Stimulated activated CD8-positive, alpha-beta memory T cell treated with anti-CD3 and anti-CD28 coated beads, Interleukin-12 subunit alpha, Interleukin-12 subunit beta, amount 100 ng/mL, for 24 hours (primary cell): ENCODE measurements around the gene NLGN4X.

Source experiments
- DNase-seq: peaks from one replicate; pipeline ENCODE4 v3.0.0-alpha.2; 2020; ENCODE audit errors: extremely low read depth

NLGN4X gene

DNA sequence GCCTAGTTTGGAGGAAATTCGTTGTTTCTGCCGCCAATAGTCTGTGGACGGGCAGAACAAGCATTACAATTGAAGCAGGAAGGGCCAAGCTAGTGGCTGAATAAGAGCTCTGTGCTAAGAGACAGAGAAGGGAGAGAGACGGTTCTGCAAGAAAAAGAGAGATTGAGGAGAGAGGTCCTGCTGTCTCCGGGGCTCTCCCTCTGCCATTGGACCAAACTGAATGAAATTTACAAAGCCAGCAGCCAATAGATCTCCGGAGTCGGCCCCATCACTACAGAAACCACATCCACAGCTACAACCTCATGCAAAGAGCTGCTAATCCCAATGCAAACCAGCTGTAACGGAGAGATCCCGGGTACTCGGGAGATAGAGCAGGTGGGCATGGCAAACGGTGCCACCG lies at the start of gene NLGN4X:
TSS of gene NLGN4X (minus strand) at position 148 of the 400 bp plus-strand sequence. CDS start 77,401 bp downstream, outside the sequence.
- no peak for DNase-seq

DNA sequence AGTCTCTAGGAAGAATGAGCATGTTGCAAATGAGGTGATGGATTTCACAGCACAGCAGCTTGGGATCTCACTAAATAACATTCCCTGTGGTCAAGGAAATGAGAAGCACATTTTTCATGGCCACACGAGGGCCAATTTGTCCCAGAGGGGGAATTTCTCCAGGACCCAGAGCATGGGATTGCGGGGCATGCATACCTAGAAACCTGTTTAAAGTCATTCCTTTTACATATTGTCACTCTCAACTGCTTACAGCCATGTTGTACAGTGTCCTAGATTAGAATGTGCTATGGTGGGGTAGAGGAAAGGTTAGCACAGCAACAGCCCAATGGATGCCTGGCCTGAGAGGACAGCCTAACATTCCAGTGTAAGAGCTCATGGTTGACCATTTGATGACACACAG lies 37.4 kb upstream of the NLGN4X start:
- DNase-seq = no peak

DNA sequence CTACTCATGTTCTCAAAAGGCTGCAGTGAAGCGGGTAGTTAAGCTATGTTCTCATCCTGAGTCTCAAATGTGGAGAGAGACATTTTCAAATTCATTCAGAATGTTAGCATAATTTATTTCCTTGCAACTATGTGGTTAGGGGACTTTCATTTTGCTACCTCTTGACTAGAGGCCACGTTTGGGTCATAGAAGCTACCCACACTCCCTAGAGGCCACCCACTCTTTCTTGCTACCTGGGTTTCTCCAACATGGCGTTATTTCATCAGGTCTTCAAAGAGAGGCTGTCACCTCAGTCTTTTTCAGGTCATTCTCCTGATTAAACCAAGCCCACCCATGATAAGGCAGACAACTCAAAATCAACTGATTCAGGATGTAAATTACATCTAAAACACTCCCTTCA lies 34.3 kb upstream of the NLGN4X start:
- DNase-seq = no peak

DNA sequence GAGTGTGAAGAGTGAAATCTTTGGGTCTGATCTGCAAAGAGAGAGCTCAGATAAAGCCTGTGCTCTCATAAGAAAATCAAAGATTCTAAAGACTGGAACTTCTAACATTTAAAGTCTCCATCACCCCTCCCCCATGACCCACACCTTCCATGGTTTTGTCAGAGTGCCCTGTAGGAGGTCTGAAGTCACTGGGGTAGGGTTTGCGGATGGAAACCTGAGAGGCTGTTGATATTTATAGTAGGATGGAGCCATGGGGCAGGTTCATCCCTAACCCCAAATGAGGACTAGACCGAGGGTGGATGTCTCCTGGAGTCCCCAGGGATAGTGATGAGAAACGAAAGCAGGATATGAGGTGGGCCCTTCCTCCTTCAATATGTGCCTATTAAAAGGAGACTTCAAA lies 28.4 kb upstream of the NLGN4X start:
- no peak for DNase-seq

DNA sequence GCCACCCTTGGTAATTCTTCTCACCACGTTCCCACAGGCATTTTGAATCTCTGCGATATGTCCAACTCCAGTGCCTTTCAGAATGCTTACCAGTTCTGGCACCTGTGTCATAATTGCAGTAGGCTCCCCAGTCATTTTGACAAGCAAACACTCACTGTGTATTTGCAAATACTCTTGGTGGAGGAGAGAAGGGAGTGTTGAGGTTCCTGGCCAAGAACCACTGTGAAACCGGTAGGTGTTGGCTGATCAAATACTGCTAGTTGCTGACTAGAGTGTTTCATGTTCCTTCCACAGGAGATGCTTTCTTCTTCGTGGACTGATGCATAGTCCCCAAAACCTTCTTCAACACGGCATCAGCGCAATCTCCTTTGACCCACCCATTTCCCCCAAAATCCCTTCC lies 16.0 kb upstream of the NLGN4X start:
- DNase-seq = no peak

DNA sequence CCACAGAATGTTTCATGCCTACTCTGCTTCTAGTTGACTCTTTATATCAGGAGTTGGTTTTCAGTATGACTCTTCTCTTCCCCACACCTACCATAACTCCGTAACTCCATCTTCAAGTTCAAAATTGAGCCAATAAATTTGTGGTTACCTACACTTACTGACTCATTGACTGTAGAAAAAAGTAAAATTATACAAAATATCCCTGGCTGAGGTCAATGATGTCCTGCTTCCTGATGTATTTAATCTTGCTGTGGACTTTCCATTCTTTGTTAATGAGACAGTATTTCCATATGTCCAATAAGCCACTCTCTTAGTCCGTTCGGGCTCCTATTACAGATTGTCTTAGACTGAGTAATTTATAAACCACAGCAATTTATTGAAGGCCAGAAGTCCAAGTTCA lies 9.9 kb upstream of the NLGN4X start:
- no peak for DNase-seq

DNA sequence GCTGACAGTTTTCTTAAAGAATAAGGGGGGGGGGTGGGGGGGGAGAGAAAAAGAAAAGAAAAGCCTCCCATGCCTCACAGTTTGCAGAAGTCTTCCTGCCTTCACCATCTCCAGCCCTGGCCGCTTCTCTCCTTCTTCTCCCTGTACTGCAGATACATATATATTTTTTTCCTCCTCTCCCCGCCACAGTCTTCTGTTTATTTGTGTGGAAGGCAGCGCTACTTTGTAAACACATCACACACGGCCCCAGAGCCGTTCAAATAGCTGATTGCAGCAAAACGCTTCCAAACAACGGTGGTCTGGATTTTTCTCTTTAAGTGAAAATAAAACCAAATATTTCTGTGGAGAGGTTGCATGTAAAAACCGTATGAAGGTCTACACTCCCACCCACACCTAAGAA lies 732 bp downstream of the NLGN4X start:
- DNase-seq = no peak

DNA sequence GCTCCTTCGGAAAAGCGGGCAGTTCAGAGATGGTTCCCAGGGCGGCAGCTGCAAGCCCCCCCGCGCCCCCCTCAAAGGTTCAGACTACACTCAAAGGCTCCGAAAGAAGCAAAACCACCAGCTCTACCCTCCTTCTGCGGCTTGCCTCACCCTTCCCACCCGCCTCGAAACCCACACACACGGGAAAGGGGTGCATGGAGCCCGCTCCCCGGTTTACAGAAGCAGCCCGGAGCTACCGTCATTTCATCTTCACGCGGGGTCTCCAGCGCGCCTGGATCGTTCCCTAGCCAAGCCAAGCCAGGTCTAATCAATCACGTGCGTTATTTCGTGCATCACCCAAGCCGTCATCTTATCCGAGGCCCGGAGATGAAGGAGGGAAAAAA lies 1.2 kb downstream of the NLGN4X start:
- no peak for DNase-seq

DNA sequence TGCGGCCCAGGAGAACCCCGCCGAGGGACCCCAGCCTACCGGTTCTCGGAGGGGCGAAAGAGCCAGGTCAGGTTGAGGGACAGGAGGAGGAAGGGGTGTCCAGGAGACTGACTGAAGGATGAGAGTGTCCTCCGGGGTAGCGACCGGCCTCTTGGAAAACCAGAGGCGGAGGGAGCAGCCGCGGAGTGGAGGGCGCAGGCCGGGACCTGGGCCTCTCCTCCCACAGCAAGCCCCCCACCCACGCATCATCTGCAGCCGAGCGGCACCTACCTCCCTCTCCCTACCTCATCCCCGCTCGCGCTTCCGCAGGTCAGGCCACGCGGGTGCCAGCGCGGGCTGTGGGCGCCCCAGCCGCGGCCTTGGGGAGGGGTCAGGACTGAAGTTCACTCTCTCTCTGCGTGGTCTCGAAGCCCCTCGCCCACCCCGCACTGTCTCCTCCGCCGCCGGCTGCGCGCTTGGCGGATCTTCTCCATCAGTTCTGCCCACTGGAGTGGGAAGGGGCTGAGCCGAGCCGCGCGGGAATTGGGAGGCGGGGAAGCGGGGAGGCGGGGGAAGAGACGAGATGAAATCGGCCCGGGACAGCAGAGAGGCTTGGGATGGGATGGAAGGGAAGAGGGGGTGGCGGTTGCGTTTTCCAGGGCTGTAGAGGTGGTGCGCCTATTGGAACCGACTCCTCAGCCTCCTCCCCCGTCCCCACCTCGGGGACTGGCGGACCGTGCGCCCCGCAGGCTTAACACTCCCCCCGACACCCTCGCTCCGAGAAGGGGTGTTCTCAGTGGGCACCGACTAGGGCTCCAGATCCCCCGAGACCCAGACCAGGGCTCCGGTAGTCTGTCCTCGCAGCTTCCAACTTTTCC lies 1.8 kb downstream of the NLGN4X start:
- DNase-seq = no peak

DNA sequence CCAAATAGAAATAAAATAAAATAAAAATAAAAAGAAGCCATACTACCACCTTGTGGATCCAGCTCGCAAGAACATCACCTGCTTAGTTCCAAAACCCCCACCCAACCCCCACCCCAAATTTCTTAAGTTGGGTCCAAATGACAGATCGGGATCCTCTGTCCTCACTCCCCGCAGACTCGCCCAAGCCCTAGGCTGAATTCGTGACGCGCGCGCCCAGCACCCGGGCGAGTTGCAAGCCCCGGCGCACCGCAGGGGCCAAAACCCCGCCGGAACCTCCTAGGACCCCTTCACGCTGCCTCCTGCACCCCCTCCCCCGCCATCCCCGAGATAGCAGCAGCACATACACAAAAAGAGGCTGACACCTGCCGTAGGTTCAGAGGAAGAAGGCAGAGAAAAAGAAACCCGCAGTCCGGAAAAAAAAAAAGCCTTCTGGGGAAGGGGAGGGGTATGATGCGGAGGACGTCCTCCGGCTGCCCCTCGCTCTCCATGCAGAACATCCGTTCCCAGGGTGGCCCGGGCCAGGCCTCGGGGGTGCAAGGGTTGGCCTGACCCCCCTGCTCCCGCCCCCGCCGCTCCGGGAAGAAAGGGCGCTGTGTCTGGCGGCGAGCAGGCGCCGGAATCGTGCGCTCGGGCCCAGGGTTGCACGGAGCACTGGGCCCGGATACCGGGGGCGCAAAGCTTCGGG lies 2.6 kb downstream of the NLGN4X start:
- DNase-seq = no peak

DNA sequence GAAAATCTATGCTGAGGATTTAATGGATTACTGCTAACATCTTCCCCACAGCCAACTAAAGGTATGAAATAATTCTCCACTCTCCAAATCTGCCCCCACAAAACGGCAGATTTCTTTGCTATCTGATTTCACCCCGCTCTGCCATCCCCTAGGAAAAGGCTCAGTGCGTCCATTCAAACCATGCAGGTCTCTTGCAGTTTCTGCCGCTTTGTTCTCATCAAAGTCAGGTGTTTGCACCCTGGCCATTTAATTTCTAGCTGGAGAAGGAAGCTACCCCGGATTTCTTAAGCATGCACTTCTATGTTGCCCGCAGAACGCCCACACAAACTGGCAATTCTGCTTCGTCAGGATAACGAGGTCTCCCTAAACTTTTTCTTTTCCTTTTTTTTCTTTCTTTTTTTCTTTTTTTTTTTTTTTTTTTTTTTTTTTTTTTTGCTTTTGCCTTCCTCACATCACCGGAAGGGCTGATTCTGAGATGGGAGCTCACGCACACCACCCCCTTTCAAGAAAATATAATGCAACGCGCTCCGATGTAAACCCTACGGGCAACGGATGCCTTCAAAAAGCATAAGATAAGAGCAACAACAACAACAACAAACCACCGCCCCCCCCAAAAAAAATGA lies 3.3 kb downstream of the NLGN4X start:
- no peak for DNase-seq

DNA sequence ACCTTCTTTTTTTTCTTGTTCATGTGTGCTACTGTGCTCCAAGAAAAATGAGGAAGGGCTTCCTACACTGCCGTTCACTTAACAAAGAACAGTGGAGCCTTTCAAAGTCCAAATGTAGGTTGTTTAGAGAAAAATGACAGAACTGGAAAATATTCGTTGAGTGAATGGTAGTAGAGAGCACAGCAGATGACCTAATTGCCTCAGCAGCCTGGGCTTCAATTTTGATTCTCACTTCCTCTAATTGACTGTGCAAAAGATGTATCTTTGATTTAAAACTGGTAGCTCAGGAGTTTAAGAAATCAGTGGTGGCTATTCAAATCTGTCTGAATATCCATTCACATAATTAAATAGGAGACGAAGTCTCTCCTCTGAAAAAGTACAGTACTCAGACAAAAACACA lies 5.2 kb downstream of the NLGN4X start:
- no peak for DNase-seq

DNA sequence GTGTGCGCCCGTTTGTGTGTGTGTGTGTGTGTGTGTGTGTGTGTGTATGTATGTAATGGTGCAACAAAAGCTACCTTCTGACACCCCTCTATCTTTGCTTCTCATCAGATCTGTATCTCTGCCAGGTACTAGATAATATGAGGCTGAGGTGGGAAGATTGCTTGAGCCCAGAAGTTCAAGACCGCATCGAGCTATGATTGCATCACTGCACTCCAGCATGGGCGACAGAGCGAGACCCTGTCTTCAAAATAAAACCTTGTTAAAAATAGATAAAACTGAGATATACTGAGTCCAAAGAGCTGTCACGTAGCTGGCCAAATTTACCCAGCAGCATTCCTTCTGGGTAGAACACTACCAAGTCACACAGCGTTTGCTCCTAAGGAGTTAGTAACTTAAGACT lies 18.4 kb downstream of the NLGN4X start:
- DNase-seq = no peak

DNA sequence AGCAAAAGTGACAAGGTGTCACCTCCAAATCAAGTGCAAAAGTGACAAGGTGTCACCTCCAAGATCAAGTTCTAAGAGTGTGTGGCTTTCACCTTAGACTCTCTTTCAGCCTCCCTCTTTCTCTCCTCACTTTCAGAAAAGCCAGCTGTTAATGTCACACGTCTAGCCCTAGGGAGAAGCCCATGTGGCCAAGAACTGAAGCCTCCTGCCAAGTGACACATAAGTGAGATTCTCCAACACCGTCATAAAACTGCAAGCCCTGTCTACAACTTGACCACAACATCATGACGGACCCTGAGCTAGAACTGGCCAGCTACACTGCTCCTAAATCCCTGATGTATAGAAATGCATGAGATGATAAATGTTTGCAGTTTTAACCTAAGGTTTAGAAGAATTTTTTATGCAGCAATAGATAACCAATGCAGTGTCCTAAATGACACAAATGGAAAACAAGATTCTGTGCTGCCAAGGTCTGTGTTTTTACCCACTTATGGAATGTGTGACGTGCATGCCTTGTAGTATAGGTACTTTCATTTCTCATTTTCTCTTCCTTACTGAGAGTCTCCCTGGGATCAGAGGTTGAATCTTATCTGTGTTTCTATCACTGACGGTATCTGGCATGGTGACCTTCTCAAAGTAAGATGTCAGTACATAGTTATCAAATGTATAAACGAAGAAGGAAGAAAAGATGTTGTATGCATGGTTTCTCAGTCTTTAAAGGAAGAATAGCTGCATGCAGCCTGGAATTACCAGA lies 25.0 kb downstream of the NLGN4X start:
- DNase-seq = no peak

DNA sequence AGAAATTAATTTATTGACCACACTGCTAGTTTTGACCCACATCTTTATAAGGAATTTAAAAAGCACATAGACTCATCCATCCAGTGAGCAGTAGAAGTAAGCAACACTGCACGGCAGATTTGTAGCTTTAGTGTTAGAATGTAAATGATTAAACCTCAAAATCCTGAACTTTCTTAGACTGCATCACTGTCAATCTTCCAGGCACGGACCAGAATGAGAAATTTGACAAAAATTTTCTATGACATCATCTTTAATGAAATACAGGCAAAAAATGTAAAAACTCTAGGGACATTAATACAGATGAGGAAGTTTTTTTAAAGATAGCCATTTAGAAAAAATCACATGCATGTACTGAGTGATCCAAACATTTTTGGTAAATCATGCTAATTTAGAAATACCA lies 29.2 kb downstream of the NLGN4X start:
- DNase-seq = no peak

DNA sequence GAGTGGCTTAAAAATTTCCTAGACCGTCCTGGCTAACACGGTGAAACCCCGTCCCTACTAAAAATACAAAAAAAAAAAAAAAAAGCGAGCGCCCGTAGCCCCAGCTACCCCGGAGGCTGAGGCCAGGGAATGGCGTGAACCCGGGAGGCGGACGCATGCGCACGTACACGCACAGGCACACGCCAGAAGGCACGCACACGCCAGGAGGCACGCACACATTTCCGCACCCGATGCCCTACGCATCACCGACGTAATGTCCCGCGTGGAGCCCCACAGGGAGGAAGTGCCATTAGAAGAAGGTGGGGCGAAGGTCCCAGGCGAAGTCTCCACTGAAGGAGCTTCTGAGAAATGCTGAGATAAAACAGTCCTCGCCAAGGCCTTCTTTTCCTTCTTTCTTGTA lies 41.4 kb downstream of the NLGN4X start:
- DNase-seq = no peak

DNA sequence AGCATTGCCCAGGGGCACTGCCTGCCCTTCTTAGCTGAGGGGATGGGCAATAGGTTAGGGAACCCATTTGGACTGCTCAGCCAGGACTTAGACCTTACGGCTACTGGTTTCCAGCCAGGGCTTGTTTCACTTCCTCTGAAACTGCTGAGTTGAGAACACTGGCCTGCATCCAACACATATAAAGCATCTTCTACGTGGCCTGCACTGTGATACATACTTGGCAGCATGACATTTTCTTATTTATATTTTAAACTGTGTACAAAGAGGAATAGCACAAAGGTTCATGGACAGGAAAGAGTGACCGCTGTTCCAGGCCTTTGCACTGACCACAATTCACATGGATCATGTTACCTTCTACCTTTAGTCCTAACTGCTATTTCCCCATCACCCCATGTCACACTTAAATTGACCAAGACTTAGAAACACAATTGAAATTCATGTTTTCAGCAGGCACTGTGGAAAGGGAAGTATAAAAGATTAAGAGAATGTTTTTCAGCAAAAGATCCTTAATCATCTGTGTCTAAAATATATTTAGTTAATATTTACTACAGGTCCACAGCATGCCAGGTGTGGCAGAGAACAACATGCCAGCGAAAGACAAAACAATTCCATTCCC lies 43.7 kb downstream of the NLGN4X start:
- DNase-seq = no peak

DNA sequence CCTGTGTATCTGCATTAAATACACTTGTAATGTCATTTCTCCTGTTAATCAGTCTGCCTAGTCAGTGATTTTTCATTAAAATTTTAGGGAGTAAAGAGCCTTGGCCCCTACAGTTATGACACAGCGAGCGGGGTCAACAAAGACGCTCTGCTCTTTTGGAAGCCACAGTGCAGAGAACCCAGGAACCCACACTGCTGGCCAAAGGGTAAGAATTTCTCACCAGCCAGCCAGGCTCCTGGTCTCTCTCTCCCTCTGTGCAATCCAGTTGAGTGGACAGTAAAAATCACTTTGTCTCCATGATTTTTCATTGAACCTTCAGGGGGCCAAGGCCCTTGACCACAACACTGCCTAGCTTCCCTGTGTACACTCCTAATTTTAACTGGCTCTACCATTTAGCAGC lies 52.8 kb downstream of the NLGN4X start:
- DNase-seq = no peak

DNA sequence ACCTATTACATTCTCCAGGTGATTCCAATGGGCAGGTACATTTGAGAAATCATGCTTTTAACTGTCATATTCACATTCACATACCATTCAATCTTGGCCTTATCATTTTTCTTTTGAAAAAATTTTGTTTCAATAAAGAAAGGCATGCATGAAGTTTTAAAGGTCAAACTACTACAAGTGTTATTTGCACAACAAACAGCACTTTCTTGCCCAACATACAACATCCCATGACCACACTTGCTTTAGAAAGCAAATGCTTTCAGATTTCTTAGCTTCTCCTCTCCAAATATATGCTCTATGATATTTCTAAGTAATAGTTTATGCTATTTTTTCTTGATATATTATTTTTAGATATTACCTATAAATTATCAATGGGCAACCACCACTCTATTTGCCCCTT lies 58.2 kb downstream of the NLGN4X start:
- DNase-seq = no peak

DNA sequence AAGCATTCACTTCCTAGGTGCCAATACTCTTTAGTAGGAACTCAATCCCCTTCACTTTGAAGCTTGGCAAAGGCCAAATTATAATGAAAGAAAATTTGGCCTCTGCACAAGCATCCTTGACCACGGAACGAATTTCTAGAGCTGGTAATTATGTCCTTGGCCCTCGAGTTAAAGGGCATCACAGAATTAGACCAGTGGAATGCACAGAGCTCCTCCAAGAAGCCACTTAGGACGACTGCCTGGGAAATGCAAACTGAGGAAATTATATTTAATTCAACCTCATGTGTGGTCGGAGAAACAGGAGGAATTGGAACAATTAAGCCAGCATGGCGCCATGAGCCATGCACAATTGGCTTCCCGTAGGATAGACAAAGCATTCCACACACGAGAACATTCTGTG lies 59.3 kb downstream of the NLGN4X start:
- no peak for DNase-seq

DNA sequence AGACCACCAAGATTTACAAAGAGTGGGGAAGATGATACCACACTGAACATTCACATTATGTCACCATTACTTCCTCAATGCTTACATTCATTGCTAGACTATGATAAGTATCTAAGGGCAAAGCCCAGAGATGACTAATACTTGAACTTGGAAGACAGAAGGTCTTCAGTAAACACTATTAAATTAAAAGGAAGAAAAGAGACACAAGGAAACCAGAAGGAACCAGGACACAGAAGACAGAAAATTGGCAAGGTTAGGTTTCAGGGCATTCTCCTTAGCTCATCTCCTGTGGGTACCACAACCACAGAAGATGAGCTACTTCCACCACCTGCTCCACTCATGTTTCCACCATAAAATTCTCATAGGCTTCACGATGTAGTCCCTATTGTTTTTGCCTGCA lies 64.9 kb downstream of the NLGN4X start:
- no peak for DNase-seq

DNA sequence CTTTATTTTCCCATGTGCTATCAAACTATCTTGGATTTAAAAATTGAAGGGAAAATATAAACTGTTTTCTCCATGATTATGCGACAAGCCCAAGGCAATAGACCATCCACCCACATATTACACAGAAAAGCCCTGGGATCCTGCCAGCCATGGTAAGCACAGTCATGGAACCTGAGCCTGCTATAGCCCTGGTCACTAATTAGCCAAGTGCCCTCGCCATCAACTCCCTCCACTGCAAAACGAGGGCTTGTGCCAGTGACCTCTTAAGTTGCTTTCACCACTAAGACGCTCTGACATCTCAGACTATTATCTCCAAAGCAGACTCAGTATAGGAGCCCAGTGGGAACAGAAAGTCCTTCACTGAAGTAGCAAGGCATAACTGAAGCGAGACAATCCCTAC lies 69.2 kb downstream of the NLGN4X start:
- no peak for DNase-seq
